GM12872 (cell line): ENCODE data around the gene TAF6.

Source experiments
- CTCF ChIP-seq: IDR thresholded peaks from 3 replicates; pipeline ENCODE4 v1.5.1; 2011; ENCODE audit warnings: low read depth, mild to moderate bottlenecking, low read length, moderate library complexity; ENCODE audit not compliant: insufficient read depth

TAF6 gene

GRCh38 chr7:100119072-100119969, at the start of gene TAF6, which contains the start of gene CNPY4:
Gene TAF6, minus strand, starts transcription at chr7:100119358. Its CDS starts 5,149 bp downstream, at chr7:100114209.
Gene CNPY4, plus strand, starts transcription at chr7:100119634. Its CDS starts 111 bp downstream, at chr7:100119745.
- TF ChIP-seq CTCF = no peak

- no peak for TF ChIP-seq CTCF
These were observed 48.8 kb upstream of the TAF6 start for GRCh38 chr7:100167912-100168323.

GRCh38 chr7:100166970-100167911, 48.1 kb upstream of the TAF6 start:
- no peak for TF ChIP-seq CTCF

GRCh38 chr7:100166317-100166940, 47.3 kb upstream of the TAF6 start:
- no peak for TF ChIP-seq CTCF

- no peak for TF ChIP-seq CTCF
These were observed 44.7 kb upstream of the TAF6 start for GRCh38 chr7:100163871-100164270.

- TF ChIP-seq CTCF = no peak
These were observed 43.9 kb upstream of the TAF6 start for GRCh38 chr7:100163006-100163531.
